ENCODE data around the gene NPPC. TPM values are rescaled to one million over a fixed set of nuclear protein-coding genes. Genes with fewer than 3 reads are reported as not detected.

The NPPC gene, protein sequence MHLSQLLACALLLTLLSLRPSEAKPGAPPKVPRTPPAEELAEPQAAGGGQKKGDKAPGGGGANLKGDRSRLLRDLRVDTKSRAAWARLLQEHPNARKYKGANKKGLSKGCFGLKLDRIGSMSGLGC
- not detected in 2 replicates for total RNA-seq (2013; cell fraction: nucleolus; rRNA removed)
- total RNA-seq (2014; rRNA removed) (not detected in 2 replicates), total RNA-seq (2014; rRNA removed; fragmentation: Illumina TruSeq; extraction: Trizol) (not detected in 2 replicates), total RNA-seq (2021) (not detected in 2 replicates), polyA plus RNA-seq (2011; rRNA removed) (not detected in 2 replicates), polyA plus RNA-seq (2014; fragmentation: Illumina TruSeq; extraction: Trizol) (not detected in 2 replicates), polyA plus RNA-seq (2014; fragmentation: Nextera tagmentation; extraction: Ambion mirVana) (not detected), polyA plus RNA-seq (2014; rRNA removed) (not detected in 2 replicates), polyA plus RNA-seq (2016; fragmentation: Nextera tagmentation; extraction: Ambion mirVana) (under 1 TPM in 1 of 2 experiments, not detected in 1; 0.15 TPM), polyA minus RNA-seq (2011; rRNA and poly(A)+ RNA removed) (not detected in 2 replicates), Bru-seq, nascent RNA (percentile 12 among the genes with signal in this experiment), BruChase-seq, experiment 1, labeled RNA remaining after a 6-hour chase (not detected), BruChase-seq, experiment 2, labeled RNA remaining after a 2-hour chase (percentile 13 among the genes with signal in this experiment)
- polyA plus RNA-seq (2011; ENCODE audit: low read depth), result not detected
- not detected in 2 replicates for polyA plus RNA-seq (2011; cell fraction: cytosol; rRNA removed)
- polyA plus RNA-seq (2011; cell fraction: nucleus; rRNA removed), result not detected in 2 replicates
- polyA plus RNA-seq (2012), result 0.21 TPM in 1 of 2 replicates, not detected in the other
- not detected in 2 replicates for polyA minus RNA-seq (2011; cell fraction: cytosol; rRNA and poly(A)+ RNA removed)
- 0.36 TPM in 1 of 2 replicates, not detected in the other for polyA minus RNA-seq (2011; cell fraction: nucleus; rRNA and poly(A)+ RNA removed)
- long read RNA-seq, experiment 1, result 0 reads
- long read RNA-seq, experiment 2, result 0 reads

DNA sequence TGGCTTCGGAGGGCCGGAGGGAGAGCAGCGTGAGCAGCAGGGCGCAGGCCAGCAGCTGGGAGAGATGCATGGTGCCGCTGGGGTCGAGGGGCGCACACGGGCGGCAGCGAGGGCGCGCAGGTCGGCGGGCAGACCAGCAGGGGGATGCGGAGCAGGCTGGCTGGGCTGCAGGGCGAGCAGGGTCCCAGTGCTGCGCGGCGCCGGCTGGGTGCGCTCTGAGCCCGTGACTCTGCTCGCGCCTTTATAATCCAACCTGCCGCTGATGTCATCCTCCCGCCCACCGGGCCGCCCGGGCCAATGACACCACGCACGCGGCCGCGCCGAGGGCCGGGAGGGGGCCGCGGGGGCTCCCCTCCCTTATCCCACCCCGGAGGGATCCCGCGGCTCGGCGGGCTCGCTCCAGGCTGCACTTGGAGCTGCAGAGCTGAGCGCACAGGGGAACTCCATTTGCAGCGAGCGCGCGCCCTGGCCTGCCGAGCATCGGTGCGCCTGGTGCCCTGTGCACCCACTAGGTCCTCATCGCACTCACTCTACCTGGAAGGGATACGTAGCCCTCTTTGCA is at the start of gene NPPC:
Gene NPPC, minus strand, starts transcription at position 217 of the 562 bp plus-strand sequence. Its CDS starts 147 bp downstream, at position 70.
- FAIRE-seq, result no peak
- Histone ChIP-seq H4K20me1 (ENCODE audit: control insufficient read depth, insufficient read depth) (no peaks in the 10 kb centered on the region), H3K4me3 (peak within 1 kb of the TSS; percentile 74; the same call in 1 of the 2 replicates), H2AFZ (ENCODE audit: control insufficient read depth, low read depth, low read length) (peak within 1 kb of the TSS; percentile 56), H3K27ac (ENCODE audit: control insufficient read depth, insufficient read depth) (no peak within 1 kb of the TSS), H3K4me2 (ENCODE audit: control insufficient read depth, insufficient read depth) (peak within 1 kb of the TSS; percentile 98), H3K79me2 (ENCODE audit: control insufficient read depth, insufficient read depth, low read length) (no peaks in the 10 kb centered on the region), H3K4me1 (ENCODE audit: control insufficient read depth, insufficient read depth, low read length) (peaks cover 13% of the 10 kb centered on the region), H3K9me3 (replicated peaks; ENCODE audit: control insufficient read depth, insufficient read depth, low read length) (no peaks in the 10 kb centered on the region), H3K27me3 (replicated peaks in 1 of 2; ENCODE audit: control insufficient read depth in 2 of 2, insufficient read depth in 2 of 2, low read length in 1 of 2) (peaks cover 6 to 11% of the 10 kb centered on the region in 2 experiments; a peak in 3 of 4 replicates), H3K36me3 (ENCODE audit: control insufficient read depth in 2 of 2, insufficient read depth in 2 of 2, low read length in 1 of 2) (no peaks in the 10 kb centered on the region), H3K9ac (ENCODE audit: control insufficient read depth, insufficient read depth, low read length) (no peak within 1 kb of the TSS)
- in situ Hi-C loops (cut with MboI), result no loop called here
- intact Hi-C loops (cut with micrococcal nuclease; ENCODE audit: unreplicated experiment), result loop anchor here (5.0 to 10.0 kb wide), 2 partner anchors 369 to 516 kb away; no protein-coding TSS in a partner anchor
- peak; percentile 82 for ATAC-seq
- SMC1A ChIA-PET (ENCODE audit: uncharacterized antibody, unreplicated experiment), result interaction anchor here (1.3 to 3.2 kb wide), 2 partner anchors 215 to 365 kb away, joined by 4 to 11 read pairs; no protein-coding TSS in a partner anchor
- CTCF ChIA-PET, result interaction anchor here (0.5 to 1.6 kb wide), 6 partner anchors 11 to 399 kb away, joined by 3 to 5 read pairs (median 4); no protein-coding TSS in a partner anchor
- WGBS (ENCODE audit: insufficient coverage, insufficient replicate concordance, low lambda C conversion rate, missing lambda C conversion rate), result under 1% methylated on average over 39 of the region's 54 CpGs
- BruUV-seq (replicated peaks), result no TSS peak
- RAD21 ChIA-PET (ENCODE audit: unreplicated experiment), result interaction anchor here (0.8 kb wide), 1 partner anchor 399 kb away, joined by 3 read pairs; no protein-coding TSS in a partner anchor
- DNase-seq (ENCODE audit: low read depth, low spot score), result no peak
- POLR2A ChIA-PET, result no interaction called here
- TF ChIP-seq NR2C2 (IDR thresholded peaks at IDR 0.05; ENCODE audit: borderline replicate concordance, control insufficient read depth, insufficient read length, low read depth) (no peak), NBN (IDR thresholded peaks at IDR 0.05) (no peak), ZZZ3 (IDR thresholded peaks at IDR 0.05; ENCODE audit: control insufficient read depth, insufficient read length, low read depth) (no peak), BRCA1 (IDR thresholded peaks at IDR 0.05; ENCODE audit: low read depth, low read length) (no peak), CHD2 (IDR thresholded peaks at IDR 0.05; ENCODE audit: borderline replicate concordance, low read depth, low read length) (no peak), FOXK2 (IDR thresholded peaks at IDR 0.05) (no peak), ETV6 (conservative IDR thresholded peaks at IDR 0.05 in 1 of 2, IDR thresholded peaks at IDR 0.05 in 1 of 2; ENCODE audit: borderline replicate concordance in 1 of 2, low read depth in 1 of 2) (no peak), ESRRA (IDR thresholded peaks at IDR 0.05; ENCODE audit: low read length) (no peak), BHLHE40 (IDR thresholded peaks at IDR 0.05; ENCODE audit: borderline replicate concordance in 1 of 2, low read depth in 2 of 2, low read length in 1 of 2) (peak in 1 of 2 experiments; percentile 58; a peak in 2 of 4 replicates), IKZF1 (conservative IDR thresholded peaks at IDR 0.05) (0 out of 2 replicates have a peak, but pooled peaks have one; percentile 13), RAD21 (IDR thresholded peaks at IDR 0.05; ENCODE audit: insufficient read depth, low read depth, low read length) (peak; percentile 45; the same call in 1 of the 2 replicates), DPF2 (IDR thresholded peaks at IDR 0.05) (no peak)
- TF ChIP-seq, protein P1, sequence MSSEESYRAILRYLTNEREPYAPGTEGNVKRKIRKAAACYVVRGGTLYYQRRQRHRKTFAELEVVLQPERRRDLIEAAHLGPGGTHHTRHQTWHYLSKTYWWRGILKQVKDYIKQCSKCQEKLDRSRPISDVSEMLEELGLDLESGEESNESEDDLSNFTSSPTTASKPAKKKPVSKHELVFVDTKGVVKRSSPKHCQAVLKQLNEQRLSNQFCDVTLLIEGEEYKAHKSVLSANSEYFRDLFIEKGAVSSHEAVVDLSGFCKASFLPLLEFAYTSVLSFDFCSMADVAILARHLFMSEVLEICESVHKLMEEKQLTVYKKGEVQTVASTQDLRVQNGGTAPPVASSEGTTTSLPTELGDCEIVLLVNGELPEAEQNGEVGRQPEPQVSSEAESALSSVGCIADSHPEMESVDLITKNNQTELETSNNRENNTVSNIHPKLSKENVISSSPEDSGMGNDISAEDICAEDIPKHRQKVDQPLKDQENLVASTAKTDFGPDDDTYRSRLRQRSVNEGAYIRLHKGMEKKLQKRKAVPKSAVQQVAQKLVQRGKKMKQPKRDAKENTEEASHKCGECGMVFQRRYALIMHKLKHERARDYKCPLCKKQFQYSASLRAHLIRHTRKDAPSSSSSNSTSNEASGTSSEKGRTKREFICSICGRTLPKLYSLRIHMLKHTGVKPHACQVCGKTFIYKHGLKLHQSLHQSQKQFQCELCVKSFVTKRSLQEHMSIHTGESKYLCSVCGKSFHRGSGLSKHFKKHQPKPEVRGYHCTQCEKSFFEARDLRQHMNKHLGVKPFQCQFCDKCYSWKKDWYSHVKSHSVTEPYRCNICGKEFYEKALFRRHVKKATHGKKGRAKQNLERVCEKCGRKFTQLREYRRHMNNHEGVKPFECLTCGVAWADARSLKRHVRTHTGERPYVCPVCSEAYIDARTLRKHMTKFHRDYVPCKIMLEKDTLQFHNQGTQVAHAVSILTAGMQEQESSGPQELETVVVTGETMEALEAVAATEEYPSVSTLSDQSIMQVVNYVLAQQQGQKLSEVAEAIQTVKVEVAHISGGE (CRISPR knock-in tag; IDR thresholded peaks at IDR 0.05), result no peak
- TF ChIP-seq, protein P2, sequence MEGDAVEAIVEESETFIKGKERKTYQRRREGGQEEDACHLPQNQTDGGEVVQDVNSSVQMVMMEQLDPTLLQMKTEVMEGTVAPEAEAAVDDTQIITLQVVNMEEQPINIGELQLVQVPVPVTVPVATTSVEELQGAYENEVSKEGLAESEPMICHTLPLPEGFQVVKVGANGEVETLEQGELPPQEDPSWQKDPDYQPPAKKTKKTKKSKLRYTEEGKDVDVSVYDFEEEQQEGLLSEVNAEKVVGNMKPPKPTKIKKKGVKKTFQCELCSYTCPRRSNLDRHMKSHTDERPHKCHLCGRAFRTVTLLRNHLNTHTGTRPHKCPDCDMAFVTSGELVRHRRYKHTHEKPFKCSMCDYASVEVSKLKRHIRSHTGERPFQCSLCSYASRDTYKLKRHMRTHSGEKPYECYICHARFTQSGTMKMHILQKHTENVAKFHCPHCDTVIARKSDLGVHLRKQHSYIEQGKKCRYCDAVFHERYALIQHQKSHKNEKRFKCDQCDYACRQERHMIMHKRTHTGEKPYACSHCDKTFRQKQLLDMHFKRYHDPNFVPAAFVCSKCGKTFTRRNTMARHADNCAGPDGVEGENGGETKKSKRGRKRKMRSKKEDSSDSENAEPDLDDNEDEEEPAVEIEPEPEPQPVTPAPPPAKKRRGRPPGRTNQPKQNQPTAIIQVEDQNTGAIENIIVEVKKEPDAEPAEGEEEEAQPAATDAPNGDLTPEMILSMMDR (IDR thresholded peaks at IDR 0.05 in 2 of 3, conservative IDR thresholded peaks at IDR 0.05 in 1 of 3; ENCODE audit: control insufficient read depth in 2 of 3, extremely low read depth in 1 of 3, insufficient read depth in 1 of 3, low read depth in 3 of 3, low read length in 3 of 3), result peak; percentile 29 to 52 (median 51); a peak in 5 of 6 replicates
